ENCODE results near the gene SH3PXD2B. TPM values are rescaled to one million over a fixed set of nuclear protein-coding genes. Genes with fewer than 3 reads are reported as not detected.
A peak's percentile ranks its signal among the peaks of the same experiment; 100 is the strongest.

The SH3PXD2B gene
- total RNA-seq: not detected in 2 replicates
- total RNA-seq (2013): 0.44 TPM
- polyA plus RNA-seq: not detected in 2 replicates
- 0.07 TPM in 1 of 2 replicates, not detected in the other for polyA minus RNA-seq

GRCh38 chr5:172454358-172455086, at the start of gene SH3PXD2B:
SH3PXD2B (minus strand) TSS chr5:172454525; CDS start chr5:172454352, 173 bp downstream.
- H3K27me3 Mint-ChIP-seq: peaks cover 59% of the 10 kb centered on the region
- H3K4me3 Mint-ChIP-seq: peak within 1 kb of the TSS; percentile 84
- Histone ChIP-seq H4K20me1 (ENCODE audit: control insufficient read depth, insufficient read depth, low read length, poor library complexity, severe bottlenecking) (no peaks in the 10 kb centered on the region), H3K27me3 (replicated peaks in 1 of 4; ENCODE audit: control extremely low read depth in 1 of 4, control insufficient read depth in 3 of 4, insufficient read depth in 4 of 4, low read length in 3 of 4) (peaks cover 0 to 52% (median 19%) of the 10 kb centered on the region in 4 experiments), H3K79me2 (ENCODE audit: control insufficient read depth, insufficient read depth, low read length) (no peaks in the 10 kb centered on the region), H2AFZ (ENCODE audit: insufficient read depth, low read depth, low read length, poor library complexity, severe bottlenecking) (peak within 1 kb of the TSS; percentile 62), H3K4me1 (ENCODE audit: control insufficient read depth in 2 of 2, insufficient read depth in 2 of 2, low read length in 2 of 2) (peaks cover 7 to 8% of the 10 kb centered on the region in 2 donors), H3K4me2 (replicated peaks; ENCODE audit: low read depth, low read length, poor library complexity, severe bottlenecking) (peak within 1 kb of the TSS; percentile 81), H3K9ac (ENCODE audit: low read length) (peak within 1 kb of the TSS; percentile 54), H3K9me3 (ENCODE audit: control extremely low read depth in 1 of 3, control insufficient read depth in 2 of 3, insufficient read depth in 1 of 3, low read length in 2 of 3) (no peaks in the 10 kb centered on the region), H3K36me3 (replicated peaks in 1 of 2; ENCODE audit: control extremely low read depth in 1 of 2, control insufficient read depth in 1 of 2, extremely low read depth in 1 of 2, insufficient read depth in 2 of 2, low read length in 1 of 2) (no peaks in the 10 kb centered on the region), H3K27ac (ENCODE audit: low read length in 2 of 2) (no peak within 1 kb of the TSS), H3K4me3 (ENCODE audit: control extremely low read depth in 1 of 5, extremely low read depth in 1 of 5, insufficient read depth in 1 of 5, low read depth in 2 of 5, low read length in 4 of 5) (peak within 1 kb of the TSS in 4 of 5 experiments; percentile 17 to 52 (median 47))
- no peaks in the 10 kb centered on the region for H3K9me3 Mint-ChIP-seq (ENCODE audit: insufficient read depth)
- peaks cover 12% of the 10 kb centered on the region for H3K4me1 Mint-ChIP-seq
- CTCF ChIA-PET: interaction anchor here (0.8 kb wide), 1 partner anchor 874 kb away, joined by 3 read pairs; no protein-coding TSS in a partner anchor
- no peak within 1 kb of the TSS for H3K27ac Mint-ChIP-seq
- TF ChIP-seq EZH2 (IDR thresholded peaks at IDR 0.05; ENCODE audit: borderline replicate concordance, insufficient read depth, low read depth, low read length, poor library complexity, severe bottlenecking): peak; percentile 50
- TF ChIP-seq CTCF (IDR thresholded peaks at IDR 0.05): no peak
- 9% methylated on average over 82 of the region's 89 CpGs for WGBS (ENCODE audit: insufficient coverage)
- DNase-seq: peak; percentile 47
- peak; percentile 76 for ATAC-seq (ENCODE audit: low read depth)
- POLR2A ChIA-PET: no interaction called here
- intact Hi-C loops (cut with micrococcal nuclease): loop anchor here (10.0 kb wide), 1 partner anchor 460 kb away; no protein-coding TSS in a partner anchor

GRCh38 chr5:172502969-172503368, 48.6 kb upstream of the SH3PXD2B start:
- Mint-ChIP-seq H3K4me1 (no peaks in the 10 kb centered on the region), H3K27ac (no peak overlapping the region), H3K4me3 (no peak overlapping the region), H3K27me3 (peaks cover 18% of the 10 kb centered on the region), H3K9me3 (ENCODE audit: insufficient read depth) (no peaks in the 10 kb centered on the region)
- H3K4me3 ChIP-seq (ENCODE audit: control extremely low read depth in 1 of 5, extremely low read depth in 1 of 5, insufficient read depth in 1 of 5, low read depth in 2 of 5, low read length in 4 of 5): no peak overlapping the region
- H3K4me1 ChIP-seq (ENCODE audit: control insufficient read depth in 2 of 2, insufficient read depth in 2 of 2, low read length in 2 of 2): no peaks in the 10 kb centered on the region
- no peaks in the 10 kb centered on the region for H4K20me1 ChIP-seq (ENCODE audit: control insufficient read depth, insufficient read depth, low read length, poor library complexity, severe bottlenecking)
- H3K9me3 ChIP-seq (ENCODE audit: control extremely low read depth in 1 of 3, control insufficient read depth in 2 of 3, insufficient read depth in 1 of 3, low read length in 2 of 3): peaks cover 0 to 3% (median 0%) of the 10 kb centered on the region in 3 donors
- no peak overlapping the region for H3K27ac ChIP-seq (ENCODE audit: low read length in 2 of 2)
- no peak overlapping the region for H2AFZ ChIP-seq (ENCODE audit: insufficient read depth, low read depth, low read length, poor library complexity, severe bottlenecking)
- POLR2A ChIA-PET: no interaction called here
- no peak for ATAC-seq (ENCODE audit: low read depth)
- H3K9ac ChIP-seq (ENCODE audit: low read length): no peak overlapping the region
- intact Hi-C loops (cut with micrococcal nuclease): no loop called here
- no CpG with 5 or more reads among the region's 4 CpGs for WGBS (ENCODE audit: insufficient coverage)
- TF ChIP-seq EZH2 (IDR thresholded peaks at IDR 0.05; ENCODE audit: borderline replicate concordance, insufficient read depth, low read depth, low read length, poor library complexity, severe bottlenecking): no peak
- no peak for TF ChIP-seq CTCF (IDR thresholded peaks at IDR 0.05)
- DNase-seq: no peak
- CTCF ChIA-PET: no interaction called here
- H3K36me3 ChIP-seq (replicated peaks in 1 of 2; ENCODE audit: control extremely low read depth in 1 of 2, control insufficient read depth in 1 of 2, extremely low read depth in 1 of 2, insufficient read depth in 2 of 2, low read length in 1 of 2): no peaks in the 10 kb centered on the region
- H3K27me3 ChIP-seq (replicated peaks in 1 of 4; ENCODE audit: control extremely low read depth in 1 of 4, control insufficient read depth in 3 of 4, insufficient read depth in 4 of 4, low read length in 3 of 4): peaks cover 0 to 5% (median 0%) of the 10 kb centered on the region in 4 experiments
- H3K4me2 ChIP-seq (replicated peaks; ENCODE audit: low read depth, low read length, poor library complexity, severe bottlenecking): no peak overlapping the region
- H3K79me2 ChIP-seq (ENCODE audit: control insufficient read depth, insufficient read depth, low read length): no peaks in the 10 kb centered on the region

Data from B cell (primary cell).